GM21737 (cell line): ENCODE data around the gene SLC39A8.
"Not testable (repeated sequence)": the region's sequence is repeated elsewhere in the genome, so short reads cannot be mapped to it uniquely, and the experiment has no call there.

Experiments
- ATAC-seq: cut with Tn5 transposase; IDR thresholded peaks from one replicate; pipeline ENCODE4 v1.9.1; 2021; ENCODE audit warnings: mild to moderate bottlenecking, moderate library complexity; ENCODE audit not compliant: unreplicated experiment

The SLC39A8 gene

DNA sequence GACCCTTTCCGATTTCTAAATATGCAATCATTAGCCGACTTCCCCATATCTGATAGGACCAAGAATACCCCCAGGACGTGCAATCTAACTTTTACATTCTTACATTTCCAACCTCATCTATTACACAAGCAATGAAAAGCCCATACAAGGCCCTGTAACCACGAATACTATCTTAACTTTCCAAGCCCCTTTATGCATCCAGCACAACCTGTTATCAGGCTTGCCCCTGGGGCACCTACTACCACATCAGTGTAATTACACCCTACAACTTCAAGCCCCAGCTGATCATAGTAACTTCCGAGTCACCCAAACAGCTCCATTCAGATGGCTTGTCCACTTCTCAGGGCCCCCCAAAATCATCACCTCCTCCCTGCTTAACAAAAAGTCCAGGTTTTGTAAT, 102.0 kb downstream of the SLC39A8 start:
- not testable (repeated sequence) for ATAC-seq

DNA sequence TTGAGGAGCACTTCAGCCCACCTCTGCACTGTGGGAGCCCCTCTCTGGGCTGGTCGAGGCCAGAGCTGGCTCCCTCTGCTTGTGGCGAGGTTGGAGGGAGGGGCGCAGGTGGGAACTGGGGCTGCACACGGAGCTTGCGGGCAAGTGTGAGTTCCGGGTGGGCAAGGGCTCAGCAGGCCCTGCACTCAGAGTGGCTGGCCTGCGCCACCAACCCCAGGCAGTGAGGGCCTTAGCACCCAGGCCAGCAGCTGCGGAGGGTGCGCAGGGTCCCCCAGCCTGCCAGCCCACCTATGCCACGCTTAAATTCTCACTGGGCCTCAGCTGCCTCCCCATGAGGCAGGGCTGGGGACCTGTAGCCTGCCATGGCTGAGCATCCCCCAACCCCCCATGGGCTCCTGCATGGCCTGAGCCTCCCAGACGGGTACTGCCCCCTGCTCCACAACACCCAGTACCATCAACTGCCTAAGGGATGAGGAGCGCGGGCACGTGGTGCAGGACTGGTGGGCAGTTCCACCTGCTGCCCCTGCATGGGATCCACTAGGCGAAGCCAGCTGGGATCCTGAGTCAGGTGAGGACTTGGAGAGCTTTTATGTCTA, 110.9 kb downstream of the SLC39A8 start:
- ATAC-seq, result no peak

DNA sequence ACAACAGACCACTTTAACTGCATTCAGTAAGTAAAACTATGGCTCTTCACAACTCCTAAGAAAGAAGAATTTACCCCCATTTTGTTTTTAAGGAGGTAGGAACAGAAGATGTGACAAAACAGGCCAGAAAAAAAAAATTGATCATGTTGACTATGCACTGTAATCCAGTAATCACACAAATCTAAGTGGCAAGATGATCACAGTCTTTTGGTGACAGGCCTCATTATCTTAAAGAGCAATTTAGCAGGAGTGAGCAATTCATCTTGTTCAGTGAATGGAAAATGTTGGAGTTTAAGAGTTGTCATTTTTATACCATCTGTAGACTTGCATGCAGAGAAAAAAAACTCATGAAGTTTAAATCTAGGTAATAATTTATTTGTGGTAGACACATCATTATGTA, 115.1 kb downstream of the SLC39A8 start:
- no peak for ATAC-seq

DNA sequence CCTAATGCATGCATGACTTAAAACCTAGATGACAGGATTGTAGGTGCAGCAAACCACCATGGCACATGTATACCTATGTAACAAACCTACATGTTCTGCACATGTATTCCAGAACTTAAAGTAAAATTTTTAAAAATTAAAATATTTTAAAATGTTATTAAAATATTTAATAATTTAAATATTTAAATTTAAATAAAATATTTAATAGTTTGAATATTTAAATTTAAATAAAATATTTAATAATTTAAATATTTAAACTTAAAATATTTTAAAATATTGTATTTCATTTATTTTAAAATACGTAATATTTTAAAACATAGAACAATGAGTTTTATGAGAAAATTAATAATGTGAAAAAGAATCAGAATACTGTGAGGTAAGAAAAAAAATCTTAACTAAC, 117.9 kb downstream of the SLC39A8 start:
- no peak for ATAC-seq

DNA sequence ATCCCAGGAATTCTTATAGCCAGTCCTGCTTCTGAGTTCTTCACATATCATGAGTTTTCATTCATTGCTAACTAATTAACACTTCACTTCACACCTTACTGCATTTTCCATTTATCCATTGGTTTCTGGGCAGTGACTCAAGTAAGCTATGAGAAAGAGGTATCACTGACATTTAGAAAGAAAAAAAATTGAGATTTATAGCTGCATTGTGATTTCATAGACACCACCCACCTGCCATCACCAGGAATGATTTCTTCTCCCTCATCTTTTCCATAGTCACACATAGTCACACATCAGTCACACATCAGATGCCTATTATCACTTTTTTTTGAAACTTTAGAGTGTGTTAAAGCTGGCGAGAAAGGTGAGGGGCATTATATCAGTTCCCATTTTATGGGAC, 121.8 kb downstream of the SLC39A8 start:
- ATAC-seq, result no peak

DNA sequence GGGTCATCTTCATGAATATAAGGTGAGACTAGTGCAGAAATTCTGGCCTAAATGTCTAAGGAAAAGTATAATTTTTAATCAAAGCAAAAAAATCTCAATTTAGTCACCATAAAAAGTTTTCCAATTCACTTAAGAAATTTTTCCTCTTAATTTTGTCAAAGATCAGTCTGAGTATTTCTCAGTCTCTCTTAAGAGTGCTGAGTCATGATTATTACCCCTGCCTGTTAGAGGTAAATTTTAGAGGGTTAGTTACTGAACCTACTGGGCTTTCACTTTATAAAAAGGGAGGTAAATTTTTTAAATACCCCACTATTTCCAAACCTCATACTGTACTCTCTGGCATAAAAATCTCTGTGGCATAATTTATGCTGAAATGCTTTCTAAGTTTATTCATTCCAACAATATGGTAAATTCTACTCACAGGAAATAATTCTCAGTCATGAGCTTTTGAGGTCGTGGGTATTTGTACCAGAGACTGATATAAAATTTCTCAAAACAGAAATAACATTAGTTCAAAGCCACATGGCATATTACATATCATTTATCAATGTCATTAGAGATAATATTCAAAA, 122.4 kb downstream of the SLC39A8 start:
- no peak for ATAC-seq

- no peak for ATAC-seq
Measured at GRCh38 chr4:102219129-102219528, 126.2 kb downstream of the SLC39A8 start.

- ATAC-seq, result no peak
Measured at GRCh38 chr4:102218656-102219055, 126.6 kb downstream of the SLC39A8 start.

DNA sequence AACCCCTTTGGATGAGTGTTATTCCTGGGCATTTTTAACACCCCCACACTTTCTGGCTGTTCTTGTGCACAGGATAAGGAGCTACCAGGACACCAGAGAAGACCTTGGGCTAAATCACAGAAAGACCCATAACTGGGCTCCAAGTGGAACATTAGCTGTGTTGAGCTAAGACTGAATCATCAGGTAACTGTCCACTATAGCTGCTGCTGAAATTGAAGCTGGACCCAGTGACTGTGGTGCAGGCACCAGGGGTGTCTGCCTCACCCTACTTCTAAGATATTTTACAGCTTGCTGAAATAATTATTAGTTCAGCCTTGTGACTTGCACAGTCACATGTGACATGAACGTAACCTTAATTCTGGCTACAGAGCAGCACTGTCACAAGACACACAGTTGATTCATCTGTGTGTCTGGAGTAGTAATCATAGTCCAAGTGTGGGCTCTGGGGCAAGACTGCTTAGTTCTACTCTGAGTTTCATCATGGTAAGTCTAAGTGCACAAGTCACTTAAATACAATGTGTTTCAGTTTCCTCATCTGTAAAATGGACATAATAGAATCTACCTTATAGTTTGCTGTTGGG, 127.4 kb downstream of the SLC39A8 start:
- no peak for ATAC-seq

DNA sequence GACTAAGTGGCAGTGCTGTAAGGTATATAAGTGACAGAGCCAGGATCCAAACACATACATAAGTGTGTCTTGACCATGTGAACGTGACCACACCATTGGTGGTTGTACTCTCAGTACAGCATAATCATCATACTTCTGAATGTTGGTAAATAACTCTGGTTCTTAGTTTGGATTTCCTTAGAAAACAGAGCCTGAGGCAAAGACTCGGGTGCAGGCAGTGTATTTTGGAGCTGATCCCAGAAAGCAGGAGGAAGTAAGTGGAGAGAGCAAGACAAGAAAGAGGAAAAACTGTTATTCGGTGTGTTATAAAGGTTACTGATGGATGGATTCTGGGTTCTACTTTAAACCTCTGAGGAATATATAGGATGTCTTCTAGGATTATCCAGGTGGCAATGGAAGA, 127.9 kb downstream of the SLC39A8 start:
- ATAC-seq, result no peak

- no peak for ATAC-seq
Measured at GRCh38 chr4:102216666-102217065, 128.6 kb downstream of the SLC39A8 start.

DNA sequence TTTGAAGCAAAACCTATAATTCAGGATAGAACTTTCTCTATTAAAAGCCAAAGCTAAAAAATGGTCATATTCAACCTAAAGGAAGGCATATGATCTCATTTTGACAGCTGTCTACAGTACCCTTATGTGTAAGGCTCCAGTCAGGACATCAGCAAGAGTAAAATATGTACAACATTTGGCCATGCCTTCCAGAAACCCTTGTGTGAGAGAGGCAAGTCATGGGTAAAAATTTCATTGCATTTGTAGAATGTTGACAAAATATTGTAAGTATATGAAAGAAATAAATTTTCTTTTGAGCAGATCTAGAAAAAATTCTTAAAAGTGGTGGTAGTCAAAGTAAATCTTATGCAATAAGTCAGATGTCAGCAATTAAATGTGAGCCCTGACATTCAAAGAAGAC, 132.3 kb downstream of the SLC39A8 start:
- ATAC-seq, result no peak
